Myocyte (in vitro differentiated cells): ENCODE results near the gene LATS2. TPM values are rescaled to one million over a fixed set of nuclear protein-coding genes. Genes with fewer than 3 reads are reported as not detected.

Experiments used
- total RNA-seq: library from RNA; depleted of rRNA; stranded (reverse); fragments of >200 nt; gene quantifications from 2 replicates; pipeline ENCODE4 v1.2.3, GENCODE V29; 2014

LATS2 gene
- total RNA-seq, 1 donor from 2014 or later: 21.4 TPM

Other genes starting within 250 kb of the LATS2 start
- 20.6 and 24.6 TPM in 2 replicates for gene XPO4, start 158.8 kb downstream of the LATS2 start, total RNA-seq
- gene SAP18, start 78.5 kb upstream of the LATS2 start, total RNA-seq: 53.4 and 60.6 TPM in 2 replicates
- gene SKA3, start 115.0 kb upstream of the LATS2 start, total RNA-seq: 2.5 and 3.1 TPM in 2 replicates
- 31.7 and 35.2 TPM in 2 replicates for gene MRPL57, start 115.1 kb upstream of the LATS2 start, total RNA-seq